Colonic mucosa (tissue), 4 donors: ENCODE data around the gene TCL1A. TPM values are rescaled to one million over a fixed set of nuclear protein-coding genes. Genes with fewer than 3 reads are reported as not detected.
"Not testable (repeated sequence)": the region's sequence is repeated elsewhere in the genome, so short reads cannot be mapped to it uniquely, and the experiment has no call there.

Experiments
- DNase-seq: peaks from one replicate; pipeline ENCODE4 v3.0.0-alpha.2; 2020
- H3K27ac ChIP-seq: fragments of 200-600 bp; one replicate; pipeline ENCODE4 v1.8.0; 2021
- H3K27me3 ChIP-seq: fragments of 200-600 bp; one replicate; pipeline ENCODE4 v1.8.0; 2021
- H3K36me3 ChIP-seq: fragments of 200-600 bp; one replicate; pipeline ENCODE4 v1.8.0; 2021
- H3K4me1 ChIP-seq: fragments of 200-600 bp; one replicate; pipeline ENCODE4 v1.8.0; 2021; ENCODE audit warnings: mild to moderate bottlenecking
- H3K4me3 ChIP-seq: fragments of 200-600 bp; one replicate; pipeline ENCODE4 v1.8.0; 2021
- H3K9ac ChIP-seq, 2 donors: one replicate each; pipeline ENCODE4 v1.7.0; 2013; ENCODE audit warnings: control low read depth in 2 of 2, low read depth in 2 of 2, low read length in 2 of 2
- H3K9me3 ChIP-seq: fragments of 200-600 bp; one replicate; pipeline ENCODE4 v1.8.0; 2021
- CTCF ChIP-seq: fragments of 200-600 bp; IDR thresholded peaks from one replicate; pipeline ENCODE4 v1.8.0; 2022; ENCODE audit warnings: antibody characterized with exemption, mild to moderate bottlenecking
- intact Hi-C: fragments of 100-400 bp; cut with DNase I; formaldehyde crosslinking; loops from one replicate; pipeline ENCODE4 v1.14.1; 2022
- total RNA-seq, 2 donors: library from RNA; stranded (reverse); fragmentation: NEBNext Ultra II Directional in 1 of 2; extraction: Animal tissue kit (Norgen Biotek cat#: 25700) in 1 of 2; gene quantifications; one replicate each; pipeline ENCODE4 v1.2.1, GENCODE V29; 2021
- donor health status: healthy.
- donor health status: DM: no; HTN: no; CAD: no.
- donor health status: DM: no; HTN: no; CAD: no.

TCL1A gene
- total RNA-seq, 2 donors from 2014 or later, result 0.57 TPM; not detected in 1

GRCh38 chr14:95675486-95675885, 38.4 kb downstream of the TCL1A start:
- no peak for TF ChIP-seq CTCF
- H3K9me3 ChIP-seq, result no peaks in the 10 kb centered on the region
- intact Hi-C loops, result no loop called here

GRCh38 chr14:95674613-95675012, 39.3 kb downstream of the TCL1A start:
- DNase-seq, result no peak
- H3K4me3 ChIP-seq, result no peak overlapping the region
- H3K36me3 ChIP-seq, result no peaks in the 10 kb centered on the region
- no peak for TF ChIP-seq CTCF
- intact Hi-C loops, result no loop called here
- H3K27ac ChIP-seq, result no peak overlapping the region
- no peaks in the 10 kb centered on the region for H3K27me3 ChIP-seq
- no peaks in the 10 kb centered on the region for H3K4me1 ChIP-seq
- no peak overlapping the region for H3K9ac ChIP-seq
- no peaks in the 10 kb centered on the region for H3K9me3 ChIP-seq

More at GRCh38 chr14:95675486-95675885, 38.4 kb downstream of the TCL1A start:
- no peak overlapping the region for H3K4me3 ChIP-seq
- no peak overlapping the region for H3K9ac ChIP-seq
- H3K36me3 ChIP-seq, result no peaks in the 10 kb centered on the region
- H3K4me1 ChIP-seq, result no peaks in the 10 kb centered on the region
- no peaks in the 10 kb centered on the region for H3K27me3 ChIP-seq
- no peak for DNase-seq
- H3K27ac ChIP-seq, result no peak overlapping the region

GRCh38 chr14:95668235-95668772, 45.6 kb downstream of the TCL1A start:
- Histone ChIP-seq H3K9me3 (no peaks in the 10 kb centered on the region), H3K36me3 (no peaks in the 10 kb centered on the region), H3K9ac (no peak overlapping the region), H3K27me3 (no peaks in the 10 kb centered on the region), H3K4me3 (no peak overlapping the region), H3K27ac (no peak overlapping the region), H3K4me1 (no peaks in the 10 kb centered on the region)
- DNase-seq, result no peak
- intact Hi-C loops, result no loop called here
- TF ChIP-seq CTCF, result no peak

GRCh38 chr14:95667249-95667693, 46.7 kb downstream of the TCL1A start:
- Histone ChIP-seq H3K4me3 (no peak overlapping the region), H3K9me3 (no peaks in the 10 kb centered on the region), H3K27me3 (no peaks in the 10 kb centered on the region), H3K27ac (no peak overlapping the region), H3K4me1 (no peaks in the 10 kb centered on the region), H3K9ac (no peak overlapping the region), H3K36me3 (no peaks in the 10 kb centered on the region)
- TF ChIP-seq CTCF, result no peak
- no peak for DNase-seq
- intact Hi-C loops, result no loop called here

GRCh38 chr14:95666450-95666849, 47.5 kb downstream of the TCL1A start:
- H3K27me3 ChIP-seq, result no peaks in the 10 kb centered on the region
- no peak for TF ChIP-seq CTCF
- no peak overlapping the region for H3K4me3 ChIP-seq
- DNase-seq, result no peak
- intact Hi-C loops, result no loop called here
- H3K4me1 ChIP-seq, result no peaks in the 10 kb centered on the region
- H3K27ac ChIP-seq, result no peak overlapping the region
- no peak overlapping the region for H3K9ac ChIP-seq
- no peaks in the 10 kb centered on the region for H3K36me3 ChIP-seq
- H3K9me3 ChIP-seq, result no peaks in the 10 kb centered on the region

- DNase-seq, intact Hi-C loops, H3K4me1 ChIP-seq, H3K27ac ChIP-seq, H3K9me3 ChIP-seq, H3K9ac ChIP-seq, H3K27me3 ChIP-seq, H3K4me3 ChIP-seq, H3K36me3 ChIP-seq: not testable (repeated sequence)
Observed at GRCh38 chr14:95665530-95665929, 48.4 kb downstream of the TCL1A start.
